Measurements from ENCODE around the gene SNTB2.

Gene SNTB2

DNA sequence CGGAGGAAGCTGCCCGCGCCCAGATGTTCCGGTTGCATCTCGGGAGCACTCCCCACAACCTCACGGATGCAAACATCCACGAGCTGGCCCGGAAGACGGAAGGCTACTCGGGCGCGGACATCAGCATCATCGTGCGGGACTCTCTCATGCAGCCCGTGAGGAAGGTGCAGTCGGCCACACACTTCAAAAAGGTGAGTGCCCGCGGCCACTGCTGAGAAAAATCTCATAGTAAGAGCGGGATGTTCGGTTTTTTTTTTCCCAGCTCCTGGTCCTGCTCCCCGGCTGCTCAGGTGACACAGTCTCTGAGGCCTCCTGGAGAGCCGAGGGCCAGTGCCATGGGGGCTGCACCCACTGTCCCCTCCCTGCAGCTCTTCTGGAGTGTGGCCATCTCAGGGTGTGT, 134.1 kb downstream of the SNTB2 start:
- DNase-seq: no peak

DNA sequence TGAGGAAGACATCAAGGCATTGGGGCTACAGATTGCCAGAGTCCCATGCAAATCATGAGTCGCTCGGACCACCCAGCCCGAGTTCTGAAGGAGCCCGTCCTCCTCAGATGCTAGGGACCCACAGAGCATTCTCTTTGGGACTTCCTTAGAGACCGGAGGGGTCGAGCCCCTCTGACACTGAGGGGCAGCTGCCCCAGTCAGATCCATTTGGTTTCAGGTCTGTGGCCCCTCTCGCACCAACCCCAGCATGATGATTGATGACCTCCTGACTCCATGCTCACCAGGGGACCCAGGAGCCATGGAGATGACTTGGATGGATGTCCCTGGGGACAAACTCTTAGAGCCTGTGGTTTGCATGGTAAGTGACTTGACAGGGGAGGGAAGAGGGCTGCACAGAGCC, 135.4 kb downstream of the SNTB2 start:
- no peak for DNase-seq

DNA sequence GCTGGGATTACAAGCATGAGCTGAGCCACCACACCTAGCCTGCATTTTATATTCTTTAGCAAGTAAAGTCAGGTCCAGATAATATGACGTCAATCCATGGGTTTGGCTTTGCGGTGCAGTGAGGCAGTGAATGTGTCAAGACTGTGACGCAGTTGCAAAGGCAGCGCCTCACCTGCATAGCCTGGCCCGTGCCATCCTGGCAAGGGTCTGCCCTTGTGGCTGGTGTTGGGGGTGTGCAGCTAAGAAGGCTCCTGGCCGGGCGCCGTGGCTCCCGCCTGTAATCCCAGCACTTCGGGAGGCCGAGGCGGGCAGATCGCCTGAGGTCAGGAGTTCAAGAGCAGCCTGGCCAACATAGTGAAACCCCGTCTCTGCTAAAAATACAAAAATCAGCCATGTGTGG, 136.5 kb downstream of the SNTB2 start:
- DNase-seq: no peak

DNA sequence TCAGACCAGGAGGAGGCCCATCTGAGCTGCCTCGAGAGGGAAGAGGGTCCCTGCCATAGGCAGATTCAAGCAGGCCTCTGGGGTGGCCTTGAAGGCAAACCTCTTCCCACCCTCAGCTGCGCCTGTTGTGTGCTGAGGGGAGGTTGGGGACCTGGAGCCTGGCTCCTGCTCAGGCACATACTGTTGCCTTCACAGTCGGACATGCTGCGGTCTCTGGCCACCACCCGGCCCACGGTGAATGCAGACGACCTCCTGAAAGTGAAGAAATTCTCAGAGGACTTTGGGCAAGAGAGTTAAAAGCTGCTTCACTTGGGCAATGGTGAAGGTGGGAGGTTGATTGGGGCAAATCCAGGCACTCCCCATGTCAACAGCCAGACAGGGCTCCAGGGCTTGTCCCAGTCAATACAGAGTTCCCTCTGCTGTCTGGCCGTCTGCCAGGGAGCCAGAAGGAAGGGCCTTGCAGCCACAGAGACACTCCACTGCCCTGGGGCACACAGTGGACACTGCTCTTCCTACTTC, 137.1 kb downstream of the SNTB2 start:
- no peak for DNase-seq

DNA sequence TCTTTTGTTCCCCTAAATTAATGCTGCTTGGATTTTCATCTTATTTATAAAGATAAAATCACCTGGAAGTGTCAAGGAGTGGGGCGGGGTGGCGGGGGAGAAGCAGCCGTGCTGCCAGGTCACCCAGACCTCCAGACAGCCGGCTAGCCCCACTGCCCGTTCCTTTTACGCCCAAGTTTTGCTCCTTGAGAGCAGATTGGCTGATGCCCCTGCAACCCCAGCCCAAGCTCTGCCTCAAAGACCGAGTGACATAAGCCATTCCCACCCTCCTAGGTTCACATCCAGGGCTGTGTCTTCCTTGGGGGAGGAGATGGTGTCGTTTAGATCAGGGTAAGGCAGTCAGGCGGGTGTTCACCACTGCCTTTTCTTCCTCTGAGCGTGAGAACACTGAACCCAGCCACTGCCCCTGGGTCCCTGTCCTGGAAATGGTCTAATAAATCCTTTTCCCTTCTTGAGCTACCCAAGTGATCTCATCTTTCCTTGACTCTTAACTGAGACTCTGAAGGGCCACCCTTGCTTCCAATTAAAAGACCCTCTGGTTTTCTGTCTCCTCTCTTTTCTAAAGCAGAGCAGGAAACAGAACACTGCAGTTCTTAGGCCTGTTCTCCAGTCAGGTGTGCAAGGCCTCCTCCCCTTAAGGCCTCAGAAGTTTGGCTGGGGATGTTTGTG, 137.8 kb downstream of the SNTB2 start:
- DNase-seq: no peak

DNA sequence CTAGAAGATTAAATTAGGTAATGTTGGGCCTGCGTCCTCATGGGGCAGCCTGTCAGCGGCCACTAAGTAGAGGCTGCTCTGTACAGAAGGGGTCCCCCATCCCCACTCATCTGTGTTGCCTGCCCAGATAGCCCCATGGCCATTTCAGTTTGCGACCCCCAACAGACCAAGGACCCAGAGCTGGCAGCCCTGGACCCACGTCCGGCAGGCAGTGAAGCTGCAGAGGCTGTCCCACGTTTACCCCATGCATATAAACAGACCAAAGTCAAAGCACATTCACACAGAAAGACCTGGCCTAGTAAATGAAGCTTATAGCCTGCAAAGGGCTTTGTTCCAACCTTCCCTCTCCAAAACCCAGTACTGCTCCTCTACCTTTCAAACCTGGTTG, 138.8 kb downstream of the SNTB2 start:
- no peak for DNase-seq

DNA sequence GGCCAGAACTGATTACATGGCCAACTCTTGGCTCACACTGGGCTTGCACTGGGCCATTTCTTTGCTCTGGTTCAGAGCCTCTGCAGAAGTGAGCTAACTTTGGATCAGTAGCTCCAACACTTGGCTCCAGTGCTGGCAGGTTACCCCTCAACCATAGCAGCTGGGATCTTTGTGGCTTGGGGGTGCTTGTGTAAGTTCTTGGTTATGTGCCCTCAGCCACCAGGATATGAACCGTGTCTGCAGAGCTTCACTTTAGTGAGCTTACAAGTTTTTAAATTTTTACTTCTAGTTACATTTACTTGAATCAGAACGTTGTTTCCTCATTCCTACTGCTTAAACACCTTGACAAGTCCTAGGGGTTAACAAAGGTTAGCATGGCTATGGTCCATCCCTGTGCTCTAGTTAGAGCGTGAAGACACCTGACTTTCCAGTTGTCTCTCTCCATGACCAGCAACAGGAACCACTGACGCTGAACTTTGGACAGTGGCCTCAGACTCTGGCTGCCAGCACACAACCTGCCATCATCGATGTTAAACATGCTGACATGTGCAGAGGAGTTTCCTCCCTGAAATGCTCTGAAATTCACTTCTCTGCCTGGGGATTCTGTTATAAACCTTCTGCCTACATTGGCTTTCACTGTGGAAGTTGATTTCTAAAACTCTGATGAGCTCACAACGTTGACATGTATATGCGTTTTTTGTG, 139.4 kb downstream of the SNTB2 start:
- no peak for DNase-seq

DNA sequence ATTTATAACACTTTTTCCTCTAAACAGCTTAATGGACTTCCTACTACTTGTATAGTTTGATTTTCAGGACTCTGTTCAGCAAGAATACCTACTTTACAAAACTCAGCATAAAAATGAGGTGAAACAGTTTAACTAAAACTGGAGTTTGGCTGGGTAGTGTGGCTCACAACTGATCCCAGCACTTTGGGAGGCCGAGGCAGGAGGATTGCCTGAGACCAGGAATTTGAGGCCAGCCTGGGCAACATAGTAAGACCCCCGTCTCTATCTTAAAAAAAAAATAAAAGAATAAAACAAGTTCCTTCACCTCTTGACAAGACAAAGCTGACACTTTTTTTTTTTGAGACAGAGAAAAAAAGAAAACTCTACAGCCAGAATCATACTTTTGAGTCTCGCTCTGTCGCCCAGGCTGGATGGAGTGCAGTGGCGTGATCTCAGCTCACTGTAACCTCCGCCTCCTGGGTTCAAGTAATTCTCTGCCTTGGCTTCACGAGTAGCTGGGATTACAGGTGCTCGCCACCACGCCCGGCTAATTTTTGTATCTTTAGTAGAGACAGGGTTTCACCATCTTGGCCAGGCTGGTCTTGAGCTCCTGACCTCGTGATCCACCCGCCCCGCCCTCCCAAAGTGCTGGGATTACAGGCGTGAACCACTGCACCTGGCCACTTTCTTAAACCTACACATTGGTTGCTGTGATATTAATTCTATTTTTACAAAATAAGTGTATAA, 140.8 kb downstream of the SNTB2 start:
- DNase-seq: no peak

DNA sequence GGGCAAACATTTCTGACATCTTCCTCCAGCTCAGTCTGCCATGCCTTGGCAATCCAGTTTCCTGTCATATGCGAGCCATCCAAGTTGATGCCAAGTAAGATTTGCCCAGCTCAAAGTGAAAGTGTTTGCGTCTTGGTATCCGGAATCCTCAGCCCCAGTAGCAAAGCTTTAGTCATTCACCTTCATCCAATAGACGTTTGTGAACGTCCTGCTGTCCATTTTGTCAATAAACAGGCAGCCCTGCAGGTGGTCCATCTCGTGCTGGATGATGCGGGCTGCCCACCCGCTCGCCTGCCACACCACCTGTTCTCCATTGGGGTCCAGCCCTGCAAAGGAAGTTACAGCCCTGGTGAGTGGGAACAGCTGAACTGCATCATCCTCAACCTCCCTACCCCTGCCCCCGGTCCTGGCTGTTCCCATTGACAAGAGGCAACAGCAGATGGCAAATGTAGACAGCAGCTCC, 141.9 kb downstream of the SNTB2 start:
- DNase-seq: peak; percentile 14

DNA sequence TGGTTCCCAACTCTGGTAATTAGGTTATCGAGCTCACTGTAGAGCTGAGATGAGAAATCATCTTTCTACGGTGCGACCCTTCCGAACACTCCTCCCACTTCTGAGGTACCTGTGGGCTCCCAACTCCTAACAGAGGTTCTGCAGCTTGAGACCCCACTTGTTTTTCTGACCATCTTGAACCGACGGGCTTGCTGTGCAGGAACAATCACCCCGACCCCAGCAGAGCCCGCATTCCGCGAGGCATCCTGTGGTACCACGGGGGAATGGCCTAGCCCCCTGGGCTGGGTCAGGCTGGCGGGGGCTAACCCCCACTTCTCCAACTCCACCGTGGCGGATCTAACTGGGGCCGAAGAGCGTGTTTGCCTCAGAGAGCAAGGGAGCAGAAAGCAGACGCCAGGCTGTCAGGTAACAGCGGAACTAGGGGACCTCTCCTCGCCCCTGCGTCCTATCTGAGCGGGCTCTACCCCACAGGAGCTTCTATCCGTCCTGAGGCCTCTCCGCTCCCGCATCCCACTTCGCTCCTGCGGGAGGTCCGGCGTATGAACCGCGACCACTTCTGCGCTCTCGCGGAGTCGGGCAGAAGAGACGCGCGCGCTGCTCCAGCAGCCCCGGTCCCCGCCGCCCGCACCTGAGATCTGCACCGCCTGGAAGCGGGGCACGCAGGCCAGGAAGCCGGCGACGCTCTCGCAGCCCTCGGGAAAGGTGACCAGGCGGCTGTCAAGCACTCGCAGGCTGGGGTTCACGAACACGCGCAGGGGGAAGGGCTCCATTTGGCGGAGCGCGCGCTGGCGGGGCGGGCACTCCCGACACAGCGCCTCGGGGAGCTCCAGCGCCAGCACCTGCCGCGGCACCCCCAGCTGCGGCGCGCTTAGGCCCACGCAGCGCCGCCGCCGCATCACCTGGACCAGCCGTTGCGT, 142.7 kb downstream of the SNTB2 start:
- peak; percentile 65 for DNase-seq

DNA sequence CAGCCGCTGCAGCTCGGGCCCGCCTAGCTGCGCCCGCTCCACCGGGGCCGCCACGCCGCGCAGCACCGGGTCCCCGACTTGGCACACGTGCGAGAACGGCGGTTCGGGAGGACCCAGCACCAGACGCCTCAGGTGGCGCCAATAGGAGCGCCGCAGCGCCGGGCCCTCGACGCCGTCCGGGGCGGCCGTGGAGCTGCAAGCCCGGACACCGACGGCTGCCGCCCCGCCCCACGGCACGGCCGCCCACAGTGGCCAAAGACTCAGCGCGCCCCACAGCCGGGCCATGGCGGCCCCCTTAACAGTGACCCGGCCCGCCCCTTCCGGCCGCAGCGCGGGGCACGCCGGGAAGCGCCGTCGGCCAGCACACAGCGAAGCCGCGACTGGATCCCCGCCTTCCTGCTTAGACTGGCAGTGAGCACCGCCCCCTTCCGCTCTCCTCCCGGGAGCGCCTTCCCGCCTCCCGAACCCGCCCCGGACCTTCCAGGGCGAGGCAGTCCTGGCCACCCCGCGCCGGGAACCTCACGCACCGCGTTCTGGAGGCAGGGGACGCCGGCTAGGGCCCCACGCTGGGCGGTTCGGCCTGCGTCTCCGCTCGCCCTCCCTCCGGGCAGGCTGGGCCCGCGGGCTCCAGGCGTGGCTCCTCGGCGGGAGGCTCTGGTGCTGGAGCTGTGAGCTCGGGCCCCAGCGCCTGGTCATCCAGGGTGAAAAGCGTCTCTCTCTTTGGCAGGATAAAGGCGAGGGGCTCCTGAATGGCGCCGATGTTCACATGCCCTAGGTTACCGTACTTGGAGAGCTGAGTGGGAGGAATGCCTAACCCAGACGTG, 143.5 kb downstream of the SNTB2 start, which contains the start of gene PDF:
Gene PDF (minus strand): TSS at position 303 of the 824 bp plus-strand sequence. CDS start 18 bp downstream, at position 285.
- DNase-seq: peak; percentile 84

DNA sequence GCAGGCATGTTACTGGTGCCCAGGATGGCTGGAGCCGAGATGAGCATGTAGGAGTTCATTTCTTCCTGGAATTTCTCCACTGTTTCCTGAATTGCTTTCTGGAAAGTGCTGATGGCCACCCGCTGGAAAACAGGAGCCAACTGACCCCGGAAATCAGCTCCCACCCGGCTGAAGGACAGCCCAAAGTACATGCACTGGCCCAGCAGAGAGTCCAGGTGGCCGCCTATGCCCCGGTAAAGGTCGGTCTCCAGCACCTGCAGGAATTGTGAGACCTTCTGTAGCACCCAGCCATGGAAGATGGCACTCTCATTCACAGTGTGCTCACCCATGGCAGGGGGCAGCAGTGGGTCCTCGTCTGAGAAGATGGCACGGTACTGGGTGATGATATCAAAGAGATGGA, 147.7 kb downstream of the SNTB2 start:
- no peak for DNase-seq

DNA sequence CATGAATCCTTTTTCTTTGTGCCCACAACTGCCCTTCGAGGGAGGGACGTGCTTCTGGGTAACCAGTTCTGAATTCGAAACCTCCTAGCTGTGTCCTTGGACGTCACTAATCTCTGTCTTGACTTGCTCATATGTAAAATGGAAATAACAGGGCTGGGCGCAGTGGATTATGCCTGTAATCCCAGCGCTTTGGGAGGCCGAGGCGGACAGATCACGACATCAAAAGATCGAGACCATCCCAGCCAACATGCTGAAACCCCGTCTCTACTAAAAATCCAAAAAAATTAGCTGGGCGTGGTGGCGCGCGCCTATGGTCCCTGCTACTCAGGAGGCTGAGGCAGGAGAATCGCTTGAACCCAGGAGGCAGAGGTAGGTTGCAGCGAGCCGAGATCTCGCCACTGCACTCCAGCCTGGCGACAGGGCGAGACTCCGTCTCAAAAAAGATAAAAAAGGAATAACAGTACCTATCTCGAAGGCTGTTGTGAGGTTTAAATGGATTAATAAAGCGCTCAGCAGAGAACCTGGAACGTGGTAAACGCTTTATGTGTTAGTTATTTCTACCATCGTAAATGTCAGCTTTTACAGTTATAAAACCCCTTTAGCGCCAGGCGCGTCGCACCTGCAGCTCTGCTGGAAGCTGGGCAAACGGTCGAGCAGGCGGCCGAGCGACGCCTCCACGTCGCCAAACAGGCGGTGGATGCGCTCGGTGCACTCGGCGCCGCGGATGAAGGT, 151.8 kb downstream of the SNTB2 start:
- no peak for DNase-seq

DNA sequence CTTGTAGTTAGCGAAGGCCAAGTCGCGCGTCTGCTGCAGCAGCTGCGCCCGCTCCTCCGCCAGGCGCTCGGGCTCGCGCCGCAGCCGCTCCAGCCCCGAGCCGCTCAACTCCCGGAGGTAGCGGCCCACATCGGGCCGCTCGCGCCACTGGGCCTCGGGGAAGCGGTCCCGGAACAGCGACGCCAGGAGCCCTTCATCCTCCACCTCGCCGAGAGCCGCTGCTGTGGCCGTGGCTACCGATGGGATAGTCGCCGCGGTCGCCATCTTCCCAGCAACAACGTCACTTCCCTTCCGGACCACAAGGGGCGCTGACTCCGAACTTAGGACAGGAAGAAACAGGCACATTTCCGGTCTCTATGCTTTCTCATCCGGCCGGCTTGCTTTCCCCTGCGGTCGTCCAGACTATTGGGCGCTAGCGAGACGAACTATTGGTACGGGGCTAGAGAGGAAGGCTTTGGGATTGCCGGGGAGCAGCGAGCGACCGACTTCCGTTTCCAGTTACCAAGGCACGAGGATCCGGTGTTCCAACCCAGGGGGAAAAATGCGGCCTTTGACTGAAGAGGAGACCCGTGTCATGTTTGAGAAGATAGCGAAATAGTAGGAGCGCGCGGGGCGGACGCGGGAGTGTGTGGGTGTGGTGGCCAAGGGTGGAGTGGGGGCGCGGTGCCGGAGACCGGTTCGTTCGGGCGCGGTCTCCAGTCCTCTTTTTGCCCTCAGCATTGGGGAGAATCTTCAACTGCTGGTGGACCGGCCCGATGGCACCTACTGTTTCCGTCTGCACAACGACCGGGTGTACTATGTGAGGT, 152.5 kb downstream of the SNTB2 start, which contains the start of the genes COG8 and NIP7:
Gene COG8 (minus strand): TSS at position 276 of the 806 bp plus-strand sequence. CDS start 12 bp downstream, at position 264.
Gene NIP7 (plus strand): TSS at position 484 of the 806 bp plus-strand sequence. CDS start 58 bp downstream, at position 542.
- DNase-seq: peak; percentile 90

DNA sequence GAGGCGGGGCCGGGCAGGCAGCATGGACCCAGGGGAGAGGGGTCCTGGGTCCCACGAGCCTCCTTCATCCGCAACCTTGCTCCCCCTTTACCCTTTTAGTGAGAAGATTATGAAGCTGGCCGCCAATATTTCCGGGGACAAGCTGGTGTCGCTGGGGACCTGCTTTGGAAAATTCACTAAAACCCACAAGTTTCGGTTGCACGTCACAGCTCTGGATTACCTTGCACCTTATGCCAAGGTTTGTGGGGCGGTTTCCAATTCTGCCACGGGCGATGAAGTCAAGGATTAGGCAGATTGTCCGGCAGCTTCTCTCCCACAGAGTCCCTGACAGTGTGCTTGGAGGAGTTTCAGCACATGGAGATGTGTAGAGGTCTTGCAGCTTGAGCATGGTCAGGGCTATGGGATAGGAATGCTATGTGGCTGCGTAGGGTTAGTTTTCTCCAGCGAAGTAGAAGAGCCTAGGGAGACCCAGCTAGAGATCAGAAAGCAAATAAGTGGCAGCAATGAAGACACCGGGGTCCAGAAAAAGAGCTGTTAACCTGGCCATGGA, 153.2 kb downstream of the SNTB2 start:
- no peak for DNase-seq

DNA sequence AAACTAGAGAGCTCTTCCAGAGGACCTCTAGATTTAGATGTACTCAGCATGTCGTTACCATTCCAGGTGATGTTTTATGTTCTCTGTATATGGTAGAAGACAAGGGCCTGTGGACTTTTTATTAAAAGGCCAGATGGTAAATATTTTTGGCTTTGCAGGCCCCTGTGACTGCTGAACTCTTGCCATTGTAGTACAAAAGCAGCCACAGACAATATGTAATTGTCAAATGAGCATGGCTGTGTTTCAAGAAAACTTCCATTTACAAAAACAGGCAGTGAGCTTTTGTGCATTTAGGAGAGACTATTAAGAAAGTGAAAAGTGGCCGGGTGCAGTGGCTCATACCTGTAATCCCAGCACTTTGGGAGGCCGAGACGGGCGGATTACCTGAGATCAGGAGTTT, 157.2 kb downstream of the SNTB2 start:
- no peak for DNase-seq

DNA sequence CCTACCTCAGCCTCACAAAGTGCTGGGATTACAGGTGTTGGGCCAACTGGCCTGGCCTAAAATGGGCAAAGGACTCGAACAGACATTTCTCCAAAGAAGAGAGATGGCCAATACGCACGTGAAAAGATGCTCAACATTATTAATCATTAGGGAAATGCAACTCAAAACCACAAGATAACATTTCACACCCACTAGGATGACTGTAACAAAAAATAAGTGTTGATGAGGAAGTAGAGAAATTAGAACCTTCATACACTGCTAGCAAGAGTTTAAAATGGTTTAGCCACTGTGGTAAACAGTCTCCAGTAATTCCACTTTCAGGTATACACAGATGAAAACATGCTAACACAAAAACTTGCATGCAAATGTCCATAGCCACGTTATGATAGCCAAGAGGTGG, 159.0 kb downstream of the SNTB2 start:
- DNase-seq: no peak

DNA sequence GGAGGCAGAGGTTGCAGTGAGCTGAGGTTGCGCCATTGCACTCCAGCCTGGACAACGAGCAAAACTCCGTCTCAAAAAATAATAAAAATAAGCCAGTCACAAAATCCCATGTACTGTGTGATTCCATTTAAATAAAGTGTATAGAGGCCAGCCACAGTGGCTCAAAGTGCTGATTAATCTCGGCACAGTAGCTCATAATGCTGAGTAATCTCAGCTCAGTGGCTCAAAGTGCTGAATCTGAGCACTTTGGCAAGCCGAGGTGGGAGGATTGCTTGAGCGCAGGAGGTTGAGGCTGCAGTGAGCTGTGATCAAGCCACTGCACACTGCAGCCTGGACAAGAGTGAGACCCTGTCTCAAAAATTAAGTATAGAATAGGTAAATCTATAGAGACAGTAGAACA, 159.7 kb downstream of the SNTB2 start:
- DNase-seq: no peak

DNA sequence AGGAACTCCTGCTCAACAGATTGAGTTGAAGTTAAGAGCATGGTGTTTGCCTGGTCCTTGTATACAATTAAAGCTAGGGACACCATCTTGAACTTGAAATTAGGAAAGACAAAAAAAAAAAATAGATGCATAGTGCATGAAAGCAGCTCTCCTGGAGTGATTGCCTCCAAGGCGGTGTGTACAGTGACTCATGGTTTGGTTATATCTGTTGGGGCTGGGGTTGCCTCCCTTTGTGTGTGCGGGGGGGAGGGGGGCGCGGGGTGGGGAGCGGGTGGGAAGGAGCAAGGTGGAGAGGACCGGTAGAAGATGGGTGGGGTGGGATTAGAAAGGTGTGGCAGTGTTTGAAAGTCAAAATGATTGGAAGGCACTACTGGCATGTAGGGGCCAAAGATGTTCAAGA, 161.3 kb downstream of the SNTB2 start:
- no peak for DNase-seq

Data from activated CD8-positive, alpha-beta memory T cell treated with anti-CD3 and anti-CD28 coated beads, Interleukin-2, amount 50 U/mL, for 4 hours (primary cell).